ENCODE data around the gene SCYL1. TPM values are rescaled to one million over a fixed set of nuclear protein-coding genes. Genes with fewer than 3 reads are reported as not detected.

Gene SCYL1
- 82.4 and 84.4 TPM in 2 replicates for total RNA-seq

GRCh38 chr11:65524741-65525545, at the start of gene SCYL1:
Gene SCYL1, plus strand, starts transcription at chr11:65525083. Its CDS starts 71 bp downstream, at chr11:65525154.
- intact Hi-C loops (cut with micrococcal nuclease): loop anchor here (1.0 to 5.0 kb wide), 5 partner anchors 15 to 393 kb away; partner anchors contain the start of genes FAM89B, PCNX3 and SYVN1

DNA sequence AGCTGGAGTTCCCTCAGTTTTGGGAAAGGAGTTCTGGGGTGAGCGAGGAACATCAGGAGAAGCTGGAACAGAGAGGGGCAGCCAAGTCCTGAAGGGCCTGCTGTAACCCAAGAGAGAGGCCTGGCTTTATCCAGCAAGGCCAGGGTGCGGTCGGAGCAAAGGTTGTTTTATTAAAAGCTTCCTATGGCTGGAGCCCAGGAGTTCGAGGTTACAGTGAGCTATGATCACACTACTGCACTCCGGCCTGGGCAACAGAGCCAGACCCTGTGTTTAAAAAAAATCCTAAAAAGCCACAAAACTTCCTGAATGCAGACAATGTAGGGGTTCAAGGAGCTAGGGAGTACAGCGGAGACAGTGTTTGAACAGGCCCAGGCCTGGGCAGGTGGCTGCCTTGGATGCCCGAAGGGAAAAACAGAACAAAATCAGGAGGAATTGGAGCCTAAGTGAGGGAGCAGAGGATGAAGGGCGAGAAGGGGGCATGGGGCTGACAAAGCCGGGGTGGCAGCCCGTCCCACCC, 48.2 kb upstream of the SCYL1 start:
- intact Hi-C loops (cut with micrococcal nuclease): loop anchor here (1.0 kb wide), 1 partner anchor 21 kb away; no protein-coding TSS in a partner anchor

GRCh38 chr11:65477149-65477965, 47.5 kb upstream of the SCYL1 start:
- intact Hi-C loops (cut with micrococcal nuclease): loop anchor here (1.0 kb wide), 1 partner anchor 20 kb away; no protein-coding TSS in a partner anchor

- intact Hi-C loops (cut with micrococcal nuclease): no loop called here
Observed at GRCh38 chr11:65478388-65479183, 46.3 kb upstream of the SCYL1 start.

DNA sequence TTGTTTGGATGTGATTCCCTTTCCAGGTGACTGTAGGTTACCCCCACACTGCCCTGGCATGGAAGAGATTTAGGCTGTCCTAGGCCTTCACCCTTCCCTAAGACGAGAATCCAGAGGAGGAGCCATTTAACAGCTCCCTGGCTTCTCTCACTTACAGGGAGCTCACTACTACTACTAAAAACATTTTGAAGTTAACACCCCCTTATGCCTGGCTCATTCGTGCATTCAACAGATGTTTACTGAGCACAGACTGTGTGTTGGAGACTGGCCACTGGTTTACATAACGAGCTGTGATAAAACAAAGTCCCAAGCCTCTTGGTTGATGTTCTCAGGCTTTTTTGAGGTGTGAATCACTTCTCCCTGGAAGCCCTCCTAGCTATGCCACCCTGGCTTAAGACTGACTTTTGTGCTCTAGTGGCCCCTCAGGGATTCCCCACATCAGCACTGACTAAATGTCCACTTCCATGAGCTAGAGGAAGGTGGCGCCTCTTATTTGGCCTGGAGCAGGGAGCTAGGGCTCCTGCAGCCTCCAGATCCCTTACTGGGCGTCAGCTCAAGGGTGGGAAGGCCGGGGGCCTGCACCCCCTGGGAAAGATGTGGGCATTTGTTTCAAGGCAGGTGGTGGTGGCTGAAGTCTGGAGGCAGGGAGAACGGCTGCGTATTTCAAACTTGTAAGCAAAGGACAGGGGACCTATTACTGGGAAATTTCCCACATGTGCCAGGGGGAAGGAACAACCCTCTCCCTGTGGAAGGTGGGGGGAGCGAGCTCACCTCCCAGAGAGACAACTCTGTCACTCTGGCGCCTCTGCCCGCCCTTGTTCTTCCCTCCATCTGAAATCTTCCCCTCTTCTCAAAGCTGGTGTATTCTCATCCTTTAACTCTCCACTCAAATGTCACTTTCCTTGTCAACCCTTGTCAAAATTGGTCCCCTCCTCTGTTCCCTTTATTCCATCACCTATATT, 45.4 kb upstream of the SCYL1 start:
- intact Hi-C loops (cut with micrococcal nuclease): no loop called here

DNA sequence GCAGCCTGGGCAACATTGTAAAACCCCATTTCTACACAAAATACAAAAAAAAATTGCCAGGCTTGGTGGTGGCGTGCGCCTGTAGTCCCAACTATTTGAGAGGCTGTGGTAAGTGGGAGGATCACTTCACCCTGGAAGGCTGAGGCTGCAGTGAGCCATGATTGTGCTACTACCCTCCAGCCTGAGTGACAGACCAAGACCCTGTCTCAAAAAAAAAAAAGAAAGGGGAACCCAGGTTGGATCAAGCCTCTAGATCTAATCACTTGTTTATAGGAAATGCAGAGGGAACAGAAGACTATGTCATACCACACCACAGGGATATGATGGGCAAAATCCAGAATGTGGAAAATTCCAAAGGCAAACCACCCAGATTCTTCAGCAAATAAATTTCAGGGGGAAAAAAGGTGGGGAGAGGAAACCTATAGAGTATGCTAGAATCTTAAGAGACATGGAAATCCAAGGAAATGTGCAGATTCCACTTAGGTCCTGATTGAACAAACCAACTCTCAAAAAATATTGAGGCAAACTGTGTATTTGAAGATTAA, 42.5 kb upstream of the SCYL1 start:
- intact Hi-C loops (cut with micrococcal nuclease): no loop called here

GRCh38 chr11:65485920-65486219, 39.0 kb upstream of the SCYL1 start:
- intact Hi-C loops (cut with micrococcal nuclease): no loop called here

DNA sequence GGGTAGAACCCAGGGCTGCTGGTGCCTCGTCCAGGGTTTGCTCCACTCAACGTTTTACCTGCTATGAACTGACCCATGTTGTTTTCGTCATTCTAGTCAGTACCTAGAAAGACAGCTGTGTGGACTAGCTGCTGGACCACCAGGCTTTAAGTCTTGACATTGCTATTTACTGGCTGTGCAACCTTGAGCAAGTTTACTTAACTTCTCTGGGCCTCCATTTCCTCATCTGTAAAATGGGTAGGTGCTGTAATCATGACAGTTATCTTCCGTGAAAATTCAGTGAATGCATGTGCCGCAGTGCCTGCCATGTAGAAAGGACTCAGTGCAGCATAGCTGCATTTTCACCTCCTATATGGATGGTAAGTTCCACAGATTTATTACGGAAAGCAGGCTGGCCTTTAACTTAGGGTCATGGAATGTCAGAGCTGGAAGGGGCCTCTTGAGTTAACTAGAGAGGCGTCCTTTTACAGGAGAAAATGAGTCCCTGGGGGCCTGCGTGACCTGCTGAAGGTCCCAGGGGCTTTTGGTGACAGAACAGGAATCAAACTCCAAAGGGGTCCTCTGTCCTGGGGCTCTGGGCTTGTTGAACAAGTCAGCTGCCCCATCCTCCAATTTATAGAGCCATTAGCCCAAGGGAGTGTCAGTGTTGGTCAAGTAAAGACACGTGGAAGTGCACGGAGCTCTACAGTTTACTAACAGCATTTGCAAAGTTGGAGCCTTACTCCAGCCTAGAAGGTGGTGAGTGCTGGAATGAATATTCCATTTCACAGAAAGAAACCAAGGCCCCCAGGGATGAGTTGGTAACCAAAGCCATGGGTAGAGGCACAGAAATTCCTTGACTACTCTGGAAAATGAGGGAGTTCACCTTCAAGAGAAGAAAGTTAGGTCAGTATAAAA, 38.1 kb upstream of the SCYL1 start:
- intact Hi-C loops (cut with micrococcal nuclease): no loop called here

DNA sequence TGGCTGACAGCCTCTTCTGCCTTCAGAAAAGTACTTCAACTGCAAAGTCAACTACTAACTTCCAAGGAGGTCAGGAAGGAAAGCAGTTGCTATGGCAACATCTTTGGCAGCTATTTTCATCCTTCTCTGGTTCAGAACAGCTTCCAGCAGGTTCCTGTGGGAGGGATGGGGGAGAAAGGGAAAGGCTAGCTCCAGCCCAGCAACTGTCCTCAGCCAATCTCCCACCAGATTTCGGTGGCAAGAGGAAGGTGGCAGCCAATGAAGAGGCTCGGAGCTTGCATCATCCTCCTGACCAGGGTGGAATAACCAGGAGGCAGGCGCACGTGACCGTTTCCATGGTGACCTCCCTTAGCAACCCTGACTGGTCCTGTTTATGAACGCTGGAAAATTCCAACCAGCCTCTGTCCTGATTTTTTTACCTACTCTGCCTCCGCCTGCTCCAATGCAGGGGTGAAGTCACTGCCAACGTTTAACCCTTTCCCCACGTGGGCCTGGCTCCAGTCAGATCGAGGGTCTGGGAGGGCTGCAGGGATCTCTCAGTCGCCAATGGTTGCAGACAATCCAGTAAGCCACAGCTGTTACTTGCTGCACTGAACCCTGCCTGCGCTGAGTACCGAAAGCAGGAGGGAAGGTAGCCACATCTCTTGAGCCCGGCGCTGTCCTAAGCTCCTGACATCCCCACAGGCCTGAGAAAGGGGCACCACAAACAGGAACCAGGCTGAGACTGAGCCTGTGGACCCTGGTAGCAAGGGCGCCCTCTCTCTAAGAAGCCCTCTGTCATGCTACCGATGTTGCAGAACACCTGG, 37.2 kb upstream of the SCYL1 start:
- intact Hi-C loops (cut with micrococcal nuclease): no loop called here

DNA sequence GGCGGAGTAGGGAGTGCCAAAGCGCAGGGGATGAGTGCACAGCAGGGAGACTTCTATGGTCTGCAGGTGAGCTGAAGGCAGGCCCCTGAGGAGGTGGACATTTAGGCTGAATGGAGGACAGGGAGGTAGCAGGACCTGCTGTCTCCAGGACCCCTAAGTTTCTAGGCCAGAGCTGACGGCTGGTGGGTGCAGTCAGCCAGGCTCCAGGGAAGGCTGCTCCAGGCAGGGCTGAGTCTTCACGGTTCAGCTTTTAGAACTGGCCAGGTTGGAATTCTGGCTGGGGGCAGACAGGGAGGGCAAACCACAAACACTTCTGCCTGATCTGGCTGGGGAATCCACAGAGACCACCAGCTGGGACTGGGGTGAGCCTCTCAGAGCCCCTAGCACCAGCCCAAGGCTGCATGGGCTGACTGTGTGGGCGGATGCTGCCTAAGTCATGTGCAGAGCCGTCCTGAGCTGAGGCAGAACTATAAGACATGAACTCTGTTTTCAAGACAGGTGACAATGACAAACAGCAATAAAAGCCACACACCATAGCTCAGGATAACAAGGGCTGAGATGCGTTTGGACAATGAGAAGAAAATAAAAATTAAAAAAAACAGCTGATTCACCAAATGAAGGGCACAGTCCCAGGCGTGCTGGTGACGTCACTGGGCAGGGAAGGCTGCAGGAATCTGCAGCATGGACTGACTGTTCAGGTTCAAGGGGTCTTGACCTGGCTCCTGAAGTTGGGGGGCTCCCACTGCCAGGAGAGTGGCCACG, 36.4 kb upstream of the SCYL1 start:
- intact Hi-C loops (cut with micrococcal nuclease): no loop called here

- intact Hi-C loops (cut with micrococcal nuclease): no loop called here
Observed at GRCh38 chr11:65489035-65489705, 35.7 kb upstream of the SCYL1 start.

- intact Hi-C loops (cut with micrococcal nuclease): no loop called here
Observed at GRCh38 chr11:65489706-65490320, 35.1 kb upstream of the SCYL1 start.

DNA sequence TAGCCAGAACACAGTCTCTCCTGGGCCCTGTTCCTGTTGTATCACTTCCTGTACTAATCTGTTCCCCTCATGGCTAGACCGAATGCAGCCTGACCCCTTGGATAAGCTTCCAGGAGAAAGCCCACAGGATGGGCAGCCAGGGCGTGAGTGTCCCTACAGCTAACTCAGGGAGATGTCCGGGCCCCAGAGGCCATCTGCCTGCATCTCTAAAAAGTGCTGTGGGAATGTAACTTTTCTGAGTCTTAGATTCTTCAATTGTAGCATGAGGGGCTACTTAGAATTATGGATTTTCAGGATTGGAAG, 33.8 kb upstream of the SCYL1 start:
- intact Hi-C loops (cut with micrococcal nuclease): no loop called here

GRCh38 chr11:65491614-65492386, 33.1 kb upstream of the SCYL1 start:
- intact Hi-C loops (cut with micrococcal nuclease): no loop called here

DNA sequence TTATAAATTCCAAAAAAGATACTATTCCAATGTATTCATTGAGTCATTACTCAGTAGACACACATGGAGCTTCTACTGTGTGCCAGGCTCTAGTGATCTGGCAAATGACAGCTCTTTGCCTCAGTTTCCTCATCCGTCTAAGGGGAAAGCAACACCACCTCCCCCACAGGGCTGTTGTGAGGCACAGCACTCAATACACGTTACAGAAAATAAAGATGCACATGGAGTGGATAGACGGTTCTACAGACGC, 32.6 kb upstream of the SCYL1 start:
- intact Hi-C loops (cut with micrococcal nuclease): no loop called here
